GM21737 (cell line): ENCODE results near the gene NPPC.
"Not testable (repeated sequence)": the region's sequence is repeated elsewhere in the genome, so short reads cannot be mapped to it uniquely, and the experiment has no call there.

Source experiments
- ATAC-seq: cut with Tn5 transposase; IDR thresholded peaks from one replicate; pipeline ENCODE4 v1.9.1; 2021; ENCODE audit warnings: mild to moderate bottlenecking, moderate library complexity; ENCODE audit not compliant: unreplicated experiment

Gene NPPC

DNA sequence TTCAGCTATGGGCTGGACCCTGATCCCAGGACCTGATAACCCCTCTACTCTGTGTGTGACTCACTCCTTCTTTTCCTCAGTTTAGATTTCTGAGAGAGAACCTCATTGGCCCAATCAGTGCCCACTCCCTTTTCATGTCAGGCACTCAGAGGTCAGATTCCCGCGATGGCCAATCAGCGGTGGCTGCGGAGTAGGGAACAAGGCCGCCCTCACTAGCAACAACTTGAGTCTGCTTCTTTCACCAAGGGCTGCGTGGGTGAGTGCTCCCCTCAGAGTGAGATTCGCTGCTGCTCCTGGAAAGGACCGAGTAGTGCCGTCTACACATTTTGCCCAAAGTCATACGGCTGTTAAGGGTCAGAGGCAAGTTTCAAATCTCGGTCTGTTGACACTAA lies 34.7 kb downstream of the NPPC start:
- no peak for ATAC-seq

DNA sequence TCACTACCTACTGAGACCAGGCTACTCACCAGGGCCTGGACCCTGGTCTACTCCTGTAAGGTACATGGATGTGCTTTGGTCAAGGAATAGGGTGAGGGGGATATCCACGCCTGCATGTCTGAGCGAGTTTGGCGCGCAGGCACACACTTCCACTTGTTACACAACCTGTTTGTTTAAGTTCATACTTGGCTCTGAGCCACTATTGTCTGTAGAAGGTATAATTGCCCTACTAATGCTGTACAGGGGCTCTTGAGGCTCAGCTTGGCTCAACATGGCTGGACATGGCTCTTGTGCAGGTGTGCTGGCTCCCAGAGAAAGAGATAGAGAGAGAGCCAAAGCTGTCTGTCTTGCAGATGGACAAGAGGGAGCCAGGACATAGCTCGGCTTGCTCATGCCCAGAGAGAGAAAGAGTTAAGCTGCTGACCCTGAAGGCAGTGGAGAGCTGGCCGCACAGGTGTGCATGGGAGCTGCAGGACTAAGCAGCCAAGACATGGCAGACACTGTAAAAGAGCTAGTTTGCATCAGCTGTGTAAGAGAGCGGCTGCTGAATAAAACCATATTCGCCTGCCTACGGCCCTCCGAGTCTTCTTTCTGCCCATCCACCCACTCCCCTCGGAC lies 35.2 kb downstream of the NPPC start:
- ATAC-seq, result no peak

DNA sequence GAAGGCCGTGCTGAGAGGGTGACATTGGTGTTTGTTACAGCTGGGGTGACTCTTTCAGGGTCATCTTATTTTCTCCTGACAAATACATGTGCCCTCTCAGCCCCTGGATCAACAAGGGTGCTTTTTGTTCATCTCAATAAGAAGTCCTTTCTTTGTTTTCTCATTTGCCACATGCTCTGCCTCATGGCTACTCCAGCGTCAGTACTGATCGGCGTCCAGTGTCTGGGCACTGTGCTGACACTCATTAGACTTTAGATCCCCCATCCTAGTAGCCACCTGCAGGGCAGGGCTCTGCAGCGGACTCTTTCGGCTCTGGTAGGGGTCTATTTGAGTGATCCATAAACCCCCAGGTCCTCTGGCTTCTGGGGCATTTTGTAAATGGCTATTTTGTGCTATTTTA lies 38.4 kb downstream of the NPPC start:
- no peak for ATAC-seq

DNA sequence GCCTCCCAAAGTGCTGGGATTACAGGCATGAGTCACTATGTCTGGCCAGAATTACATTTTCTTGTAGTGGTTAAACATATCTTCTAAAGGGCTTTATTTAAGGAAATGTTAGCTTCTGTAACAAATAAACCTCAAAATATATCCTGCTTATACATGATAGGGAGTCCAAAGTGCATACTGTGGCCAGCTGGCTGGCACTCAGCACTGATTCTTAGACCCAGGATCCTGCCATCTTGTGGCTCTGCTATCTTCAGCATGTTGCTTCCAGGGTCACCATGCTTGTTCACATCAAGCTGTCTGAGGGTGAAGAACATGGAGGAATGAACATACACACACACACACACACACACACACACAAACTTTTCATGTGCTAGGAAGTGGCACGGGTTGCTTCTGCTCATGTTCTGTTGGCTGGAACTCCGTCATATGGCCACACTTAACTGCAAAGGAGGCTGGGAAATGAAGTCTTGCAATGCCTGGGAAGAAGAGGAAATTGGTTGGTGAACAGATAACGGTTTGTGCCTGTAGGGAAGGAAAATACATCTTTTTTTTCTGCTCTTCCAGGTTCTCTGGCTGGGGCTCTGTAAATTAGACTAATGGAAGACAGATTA lies 40.0 kb downstream of the NPPC start:
- no peak for ATAC-seq

DNA sequence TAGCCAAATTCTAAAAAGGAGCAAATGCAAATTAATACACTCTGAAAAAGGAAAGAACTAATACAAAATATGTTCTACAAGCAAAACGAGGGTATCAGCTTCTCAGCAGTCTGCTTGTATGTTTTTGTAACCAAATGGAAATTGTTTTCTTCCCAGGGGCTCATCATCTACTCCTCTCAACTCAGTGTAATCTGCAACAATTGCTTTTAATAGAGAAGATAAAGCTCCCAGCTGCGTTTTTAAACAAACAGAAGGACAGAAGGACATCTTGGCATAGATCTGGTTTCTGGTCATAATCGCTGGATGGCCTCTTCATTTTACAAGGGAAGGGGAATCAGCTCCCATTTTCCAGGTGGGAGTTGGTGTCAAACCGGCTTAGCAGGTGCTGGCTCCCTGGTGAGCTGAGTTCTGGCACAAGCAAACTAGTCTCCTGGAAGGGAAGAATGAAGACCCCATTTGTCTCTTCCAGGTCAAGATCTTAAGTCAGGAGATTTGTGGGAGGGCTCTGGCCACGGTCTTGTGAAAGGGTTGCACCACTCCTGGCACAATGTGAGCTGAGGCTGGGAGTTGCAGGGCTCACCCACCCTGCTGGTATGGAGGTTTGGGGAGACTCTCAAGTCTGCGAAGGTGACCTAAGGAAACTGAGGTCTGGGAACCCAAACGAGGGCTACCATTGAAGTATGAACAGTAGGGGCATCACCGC lies 41.6 kb downstream of the NPPC start:
- ATAC-seq, result no peak

DNA sequence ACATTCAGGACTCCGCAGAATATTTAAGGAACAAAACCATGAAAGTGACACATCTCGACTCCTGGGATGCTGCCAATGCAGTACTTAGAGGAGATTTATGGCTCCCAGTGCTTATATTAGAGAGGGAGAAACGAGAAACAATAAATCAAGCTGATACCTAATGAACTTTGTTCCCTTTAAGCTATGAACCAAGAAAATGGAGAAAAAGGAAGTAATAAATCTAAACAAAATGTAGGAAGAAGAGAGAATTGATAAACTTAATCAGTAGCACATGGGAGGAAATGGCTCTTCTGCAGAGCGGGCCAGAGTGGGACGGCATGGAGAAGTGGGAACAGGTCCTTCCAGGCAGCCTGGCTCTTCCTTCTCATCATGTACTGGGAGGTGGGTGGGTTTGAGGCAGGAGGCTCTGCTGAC lies 42.7 kb downstream of the NPPC start:
- ATAC-seq, result no peak

DNA sequence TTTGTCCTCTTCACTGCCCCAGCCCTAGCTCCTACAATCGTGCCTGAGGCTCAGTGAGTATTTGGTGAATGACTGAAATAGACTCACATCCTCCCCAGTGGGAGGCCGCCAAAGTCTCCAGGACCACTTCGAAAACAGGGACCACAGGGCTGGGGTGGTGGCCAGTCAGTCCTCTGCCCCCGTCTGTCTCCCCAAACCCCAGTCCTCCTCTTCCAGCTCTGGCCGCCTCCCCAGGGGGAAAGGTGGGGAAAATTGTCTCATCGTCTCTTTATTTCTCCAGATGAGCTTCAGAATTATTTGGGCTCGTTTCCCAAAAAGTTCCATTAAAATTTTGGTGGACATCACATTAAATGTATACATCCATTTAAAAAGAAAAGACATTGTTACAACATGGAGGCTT lies 43.5 kb downstream of the NPPC start:
- ATAC-seq, result no peak

DNA sequence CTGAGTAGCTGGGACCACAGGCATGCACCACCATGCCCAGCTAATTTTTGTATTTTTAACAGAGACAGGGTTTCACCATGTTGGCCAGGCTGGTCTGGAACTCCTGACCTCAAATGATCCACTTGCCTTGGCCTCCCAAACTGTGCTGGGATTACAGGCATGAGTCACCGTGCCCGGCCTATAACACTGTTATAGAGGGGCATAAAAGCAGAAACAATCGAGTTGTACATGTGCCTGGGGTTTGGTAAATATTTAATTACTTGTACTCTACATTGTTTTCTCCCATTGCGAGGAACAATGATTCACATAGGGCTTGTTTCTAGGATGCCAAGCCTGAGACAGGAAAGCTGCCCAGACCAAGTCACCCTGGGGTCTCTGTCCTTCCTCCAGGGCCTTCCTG lies 45.8 kb downstream of the NPPC start:
- ATAC-seq, result not testable (repeated sequence)

DNA sequence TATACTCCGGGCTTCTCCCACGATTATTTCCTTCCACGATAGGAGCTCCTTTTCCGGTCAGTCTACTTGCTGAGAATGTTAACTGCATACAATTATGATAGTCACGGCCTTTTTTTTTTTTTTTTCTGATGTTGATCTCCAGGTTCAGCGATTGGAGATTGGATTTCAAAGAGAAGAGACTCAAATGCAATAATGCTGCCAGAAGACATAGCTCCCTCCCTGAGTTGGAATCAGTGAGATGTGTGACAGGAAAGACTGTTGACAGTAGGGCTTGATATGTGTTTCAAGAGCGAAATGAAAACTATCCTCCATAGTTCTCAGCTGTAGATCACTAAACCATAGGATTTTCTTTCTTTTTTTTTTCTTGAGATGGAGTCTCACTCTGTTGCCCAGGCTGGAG lies 47.0 kb downstream of the NPPC start:
- no peak for ATAC-seq

DNA sequence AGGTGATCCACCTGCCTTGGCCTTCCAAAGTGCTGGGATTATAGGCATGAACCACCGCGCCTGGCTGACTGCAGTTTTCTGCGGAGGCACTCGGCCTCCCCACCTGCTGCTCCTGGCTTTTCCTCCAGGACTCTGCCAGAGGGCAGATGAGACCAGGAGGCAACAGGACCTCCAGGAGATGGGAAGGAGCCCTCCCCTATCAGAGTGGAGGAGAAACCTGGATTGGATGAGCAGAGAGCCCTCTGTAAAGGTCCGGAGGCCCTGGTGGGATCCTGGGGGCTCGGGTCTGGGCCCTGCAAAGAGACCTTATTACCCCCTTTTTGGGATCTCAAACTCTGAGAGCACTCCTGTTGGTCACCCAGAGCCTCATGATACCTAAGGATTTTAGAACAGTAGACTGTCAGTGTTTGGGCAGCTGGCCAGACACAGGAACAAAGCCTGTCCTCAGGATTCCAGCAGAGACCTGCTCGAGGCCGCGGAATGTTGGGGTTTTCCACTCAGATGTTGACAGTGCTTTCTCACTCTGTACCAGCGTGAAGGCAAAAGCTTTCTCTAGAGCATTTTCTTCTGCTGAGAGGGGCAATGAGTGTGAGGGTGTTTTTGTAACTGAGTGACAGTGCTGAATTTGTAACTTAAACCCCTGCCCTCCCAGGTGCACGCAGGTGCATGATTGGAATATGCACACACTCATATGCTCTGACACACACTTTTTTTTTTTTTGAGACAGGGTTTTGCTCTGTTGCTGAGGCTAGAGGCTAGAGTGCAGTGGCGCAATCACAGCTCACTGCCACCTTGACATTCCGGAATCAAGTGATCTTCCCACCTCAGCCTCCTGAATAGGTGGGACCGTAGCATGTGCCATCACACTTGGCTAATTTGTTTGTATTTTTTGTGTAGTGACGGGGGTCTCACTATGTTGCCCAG lies 48.4 kb downstream of the NPPC start:
- ATAC-seq, result no peak

DNA sequence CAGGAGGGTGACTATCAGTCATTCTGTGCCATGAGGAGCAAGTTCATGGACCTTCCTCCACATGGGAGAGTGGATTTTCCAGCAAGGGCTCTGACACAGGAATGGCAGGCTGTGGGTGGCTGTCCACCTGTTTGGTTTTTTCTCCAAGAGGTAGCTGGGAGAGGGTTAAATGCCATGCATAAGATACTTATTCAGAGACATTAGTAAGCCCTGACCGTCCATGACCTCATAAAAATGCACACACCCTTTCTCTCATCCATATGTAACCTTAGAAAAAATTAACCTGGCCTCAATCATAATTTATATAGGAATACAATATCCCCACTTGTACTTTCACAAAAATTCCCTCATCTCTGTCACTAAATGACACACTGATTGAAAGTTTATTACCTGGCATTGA lies 51.3 kb downstream of the NPPC start:
- ATAC-seq, result no peak
